Measurements from ENCODE around the gene TEKT5.

- TF ChIP-seq, protein P1, sequence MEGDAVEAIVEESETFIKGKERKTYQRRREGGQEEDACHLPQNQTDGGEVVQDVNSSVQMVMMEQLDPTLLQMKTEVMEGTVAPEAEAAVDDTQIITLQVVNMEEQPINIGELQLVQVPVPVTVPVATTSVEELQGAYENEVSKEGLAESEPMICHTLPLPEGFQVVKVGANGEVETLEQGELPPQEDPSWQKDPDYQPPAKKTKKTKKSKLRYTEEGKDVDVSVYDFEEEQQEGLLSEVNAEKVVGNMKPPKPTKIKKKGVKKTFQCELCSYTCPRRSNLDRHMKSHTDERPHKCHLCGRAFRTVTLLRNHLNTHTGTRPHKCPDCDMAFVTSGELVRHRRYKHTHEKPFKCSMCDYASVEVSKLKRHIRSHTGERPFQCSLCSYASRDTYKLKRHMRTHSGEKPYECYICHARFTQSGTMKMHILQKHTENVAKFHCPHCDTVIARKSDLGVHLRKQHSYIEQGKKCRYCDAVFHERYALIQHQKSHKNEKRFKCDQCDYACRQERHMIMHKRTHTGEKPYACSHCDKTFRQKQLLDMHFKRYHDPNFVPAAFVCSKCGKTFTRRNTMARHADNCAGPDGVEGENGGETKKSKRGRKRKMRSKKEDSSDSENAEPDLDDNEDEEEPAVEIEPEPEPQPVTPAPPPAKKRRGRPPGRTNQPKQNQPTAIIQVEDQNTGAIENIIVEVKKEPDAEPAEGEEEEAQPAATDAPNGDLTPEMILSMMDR (IDR thresholded peaks at IDR 0.05): no peak
- TF ChIP-seq EZH2 (IDR thresholded peaks at IDR 0.05) (no peak), EZH2phosphoT487 (IDR thresholded peaks at IDR 0.05) (no peak)
Observed at GRCh38 chr16:10613785-10614485, 80.8 kb downstream of the TEKT5 start.
